GM12864 (cell line): ENCODE results near the gene PCCB.
"Not testable (repeated sequence)": the region's sequence is repeated elsewhere in the genome, so short reads cannot be mapped to it uniquely, and the experiment has no call there.

Experiments
- DNase-seq: peaks from one replicate; pipeline ENCODE4 v3.0.0-alpha.2; 2011; ENCODE audit warnings: low read depth
- H3K4me3 ChIP-seq: 2 replicates; pipeline ENCODE4 v1.5.1; 2011; ENCODE audit warnings: mild to moderate bottlenecking, low read depth, low read length, control low read depth
- TF ChIP-seq, protein P1 (sequence below): IDR thresholded peaks from 2 replicates; pipeline ENCODE4 v1.5.1; 2011; ENCODE audit warnings: low read depth, mild to moderate bottlenecking, moderate library complexity, low read length, control low read depth, inconsistent platforms; ENCODE audit errors: missing control alignments

Gene PCCB

GRCh38 chr3:136261826-136262225, 11.7 kb downstream of the PCCB start:
- TF ChIP-seq, protein P1, sequence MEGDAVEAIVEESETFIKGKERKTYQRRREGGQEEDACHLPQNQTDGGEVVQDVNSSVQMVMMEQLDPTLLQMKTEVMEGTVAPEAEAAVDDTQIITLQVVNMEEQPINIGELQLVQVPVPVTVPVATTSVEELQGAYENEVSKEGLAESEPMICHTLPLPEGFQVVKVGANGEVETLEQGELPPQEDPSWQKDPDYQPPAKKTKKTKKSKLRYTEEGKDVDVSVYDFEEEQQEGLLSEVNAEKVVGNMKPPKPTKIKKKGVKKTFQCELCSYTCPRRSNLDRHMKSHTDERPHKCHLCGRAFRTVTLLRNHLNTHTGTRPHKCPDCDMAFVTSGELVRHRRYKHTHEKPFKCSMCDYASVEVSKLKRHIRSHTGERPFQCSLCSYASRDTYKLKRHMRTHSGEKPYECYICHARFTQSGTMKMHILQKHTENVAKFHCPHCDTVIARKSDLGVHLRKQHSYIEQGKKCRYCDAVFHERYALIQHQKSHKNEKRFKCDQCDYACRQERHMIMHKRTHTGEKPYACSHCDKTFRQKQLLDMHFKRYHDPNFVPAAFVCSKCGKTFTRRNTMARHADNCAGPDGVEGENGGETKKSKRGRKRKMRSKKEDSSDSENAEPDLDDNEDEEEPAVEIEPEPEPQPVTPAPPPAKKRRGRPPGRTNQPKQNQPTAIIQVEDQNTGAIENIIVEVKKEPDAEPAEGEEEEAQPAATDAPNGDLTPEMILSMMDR, result no peak
- DNase-seq, result no peak
- no peak overlapping the region for H3K4me3 ChIP-seq

DNA sequence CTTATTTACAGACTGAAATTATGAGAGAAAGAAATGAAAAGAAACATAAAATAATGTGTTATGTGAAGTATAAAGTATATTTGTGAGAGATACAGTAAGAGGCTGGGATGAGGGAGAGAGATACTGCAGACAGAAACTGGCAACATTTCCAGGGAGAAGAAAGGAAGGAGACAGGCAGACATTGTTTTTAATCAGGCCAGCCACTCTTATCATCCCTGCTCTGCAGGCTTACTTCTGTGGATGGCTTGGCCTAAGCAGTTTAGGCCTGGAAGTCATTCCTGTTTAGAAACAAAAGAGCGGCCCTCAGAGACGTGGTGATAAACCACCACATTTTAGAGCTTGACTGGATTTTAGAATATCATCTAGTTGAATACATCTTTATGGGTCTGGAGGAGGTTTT, 12.4 kb downstream of the PCCB start:
- no peak for DNase-seq
- H3K4me3 ChIP-seq, result no peak overlapping the region
- TF ChIP-seq, protein P1, result no peak

DNA sequence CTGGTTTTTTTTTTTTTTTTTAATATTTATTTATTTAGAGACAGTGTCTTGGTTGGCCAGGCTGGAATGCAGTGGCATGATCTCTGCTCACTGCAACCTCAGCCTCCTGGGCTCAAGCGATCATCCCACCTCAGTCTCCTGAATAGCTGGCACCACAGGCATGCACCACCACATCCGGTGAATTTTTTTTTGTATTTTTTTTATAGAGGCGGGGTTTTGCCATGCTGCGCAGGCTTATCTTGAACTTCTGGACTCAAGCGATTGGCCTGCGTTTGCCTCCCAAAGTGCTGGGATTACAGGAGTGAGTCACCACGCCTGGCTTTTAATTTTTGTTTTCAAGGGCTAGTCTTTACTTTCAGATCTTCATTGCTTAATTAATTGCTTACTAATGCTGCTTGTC, 13.1 kb downstream of the PCCB start:
- no peak overlapping the region for H3K4me3 ChIP-seq
- TF ChIP-seq, protein P1, result no peak
- DNase-seq, result no peak

- H3K4me3 ChIP-seq, DNase-seq: not testable (repeated sequence)
Measured at GRCh38 chr3:136266468-136267125, 16.5 kb downstream of the PCCB start.

DNA sequence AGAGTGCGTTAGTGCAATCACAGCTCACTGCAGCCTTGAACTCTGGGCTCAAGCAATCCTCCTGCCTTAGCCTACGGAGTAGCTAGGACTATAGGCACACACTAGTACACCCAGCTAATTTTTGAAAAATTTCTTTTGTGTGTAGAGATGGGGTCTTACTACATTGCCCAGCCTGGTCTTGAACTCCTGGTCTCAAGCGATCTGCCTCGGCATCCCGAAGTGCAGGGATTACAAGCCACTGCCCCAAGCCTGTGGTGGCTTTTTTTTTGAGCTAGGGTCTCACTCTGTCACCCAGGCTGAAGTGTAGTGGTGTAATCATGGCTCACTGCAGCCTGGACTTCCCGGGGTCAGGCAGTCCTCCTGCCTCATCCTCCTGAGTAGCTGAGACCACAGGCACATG, 17.1 kb downstream of the PCCB start:
- no peak for DNase-seq
- no peak overlapping the region for H3K4me3 ChIP-seq
- TF ChIP-seq, protein P1, result no peak

- no peak overlapping the region for H3K4me3 ChIP-seq
- DNase-seq, result no peak
- TF ChIP-seq, protein P1, result no peak
Measured at GRCh38 chr3:136270179-136270578, 20.0 kb downstream of the PCCB start.

- not testable (repeated sequence) for H3K4me3 ChIP-seq, DNase-seq
Measured at GRCh38 chr3:136271626-136272025, 21.5 kb downstream of the PCCB start.

DNA sequence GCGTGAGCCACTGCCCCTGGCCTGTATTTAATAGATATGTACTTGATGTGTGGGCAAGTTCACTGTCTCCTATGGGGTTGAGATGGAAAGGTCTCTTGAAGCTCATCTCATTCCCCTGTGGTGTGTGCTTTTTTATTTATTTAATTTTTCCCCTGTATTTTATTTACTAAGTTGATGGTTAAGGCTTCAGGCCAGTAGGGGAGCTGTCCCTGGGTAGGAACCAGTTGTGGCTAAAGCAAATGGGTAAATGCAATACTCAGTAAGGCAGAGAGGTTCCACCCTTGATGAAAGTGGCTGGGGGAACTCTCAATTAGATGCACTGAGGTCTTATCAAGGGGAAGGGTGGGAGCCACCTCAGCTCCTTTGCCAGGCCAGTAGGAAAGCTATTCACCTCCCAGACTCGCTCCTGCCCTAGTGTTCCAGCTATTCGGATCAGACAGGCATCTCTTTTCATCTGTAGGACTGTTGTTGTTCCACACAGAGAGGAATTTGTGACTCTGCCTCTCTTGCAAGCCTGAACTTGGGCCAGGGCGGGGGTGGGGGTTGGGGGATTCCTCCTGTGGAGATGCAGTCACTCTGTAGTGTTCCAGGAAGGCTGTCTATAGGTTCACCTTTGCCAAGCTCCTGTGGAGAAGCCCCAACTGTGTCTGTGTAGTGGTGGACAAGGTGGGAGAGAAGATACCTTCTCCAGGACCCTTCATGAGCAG, 26.1 kb downstream of the PCCB start:
- no peak for DNase-seq
- TF ChIP-seq, protein P1, result no peak

More for the DNA sequence above, 26.1 kb downstream of the PCCB start:
- H3K4me3 ChIP-seq, result no peak overlapping the region
